ENCODE data around the gene FCN3.
A peak's percentile ranks its signal among the peaks of the same experiment; 100 is the strongest.
"Not testable (repeated sequence)": the region's sequence is repeated elsewhere in the genome, so short reads cannot be mapped to it uniquely, and the experiment has no call there.

FCN3 gene

DNA sequence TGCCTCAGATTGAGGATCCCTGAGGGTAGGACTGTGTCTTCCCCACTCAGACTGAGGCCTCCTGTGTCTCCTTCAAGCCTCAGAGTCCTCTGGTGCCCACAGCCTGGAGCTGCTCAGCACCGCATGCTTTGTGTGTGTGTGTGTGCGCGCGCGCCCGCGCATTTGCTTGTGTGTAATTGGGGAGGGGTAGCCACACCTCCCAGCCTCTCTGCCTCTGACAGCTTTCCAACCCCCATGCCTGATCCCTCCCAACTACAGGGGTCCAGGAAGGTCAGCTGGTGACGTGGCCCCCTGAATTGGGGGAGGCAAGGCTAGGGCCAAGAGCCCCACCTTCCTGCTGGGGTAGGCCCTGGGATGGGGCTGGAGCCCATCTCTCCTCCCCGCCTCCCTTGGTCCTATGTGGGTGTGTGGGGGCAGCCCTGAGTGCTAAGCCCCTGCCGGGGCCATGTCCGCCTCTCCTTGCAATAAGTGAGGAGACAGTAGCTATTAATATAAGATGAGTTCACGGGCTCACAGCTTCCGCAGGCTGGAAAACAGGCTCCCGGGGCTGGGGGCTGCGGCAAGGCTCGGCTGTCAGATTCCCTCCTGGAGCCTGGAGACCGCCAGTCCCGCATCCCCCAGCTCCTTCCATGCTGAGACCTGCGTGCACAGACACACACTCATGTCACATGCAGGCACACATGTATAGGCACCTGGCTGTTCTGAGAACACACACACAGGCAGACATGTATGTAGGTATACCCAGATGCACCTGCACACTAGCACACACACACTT is 24.8 kb upstream of the FCN3 start:
- DNase-seq (ENCODE audit: low read depth) = no peak

DNA sequence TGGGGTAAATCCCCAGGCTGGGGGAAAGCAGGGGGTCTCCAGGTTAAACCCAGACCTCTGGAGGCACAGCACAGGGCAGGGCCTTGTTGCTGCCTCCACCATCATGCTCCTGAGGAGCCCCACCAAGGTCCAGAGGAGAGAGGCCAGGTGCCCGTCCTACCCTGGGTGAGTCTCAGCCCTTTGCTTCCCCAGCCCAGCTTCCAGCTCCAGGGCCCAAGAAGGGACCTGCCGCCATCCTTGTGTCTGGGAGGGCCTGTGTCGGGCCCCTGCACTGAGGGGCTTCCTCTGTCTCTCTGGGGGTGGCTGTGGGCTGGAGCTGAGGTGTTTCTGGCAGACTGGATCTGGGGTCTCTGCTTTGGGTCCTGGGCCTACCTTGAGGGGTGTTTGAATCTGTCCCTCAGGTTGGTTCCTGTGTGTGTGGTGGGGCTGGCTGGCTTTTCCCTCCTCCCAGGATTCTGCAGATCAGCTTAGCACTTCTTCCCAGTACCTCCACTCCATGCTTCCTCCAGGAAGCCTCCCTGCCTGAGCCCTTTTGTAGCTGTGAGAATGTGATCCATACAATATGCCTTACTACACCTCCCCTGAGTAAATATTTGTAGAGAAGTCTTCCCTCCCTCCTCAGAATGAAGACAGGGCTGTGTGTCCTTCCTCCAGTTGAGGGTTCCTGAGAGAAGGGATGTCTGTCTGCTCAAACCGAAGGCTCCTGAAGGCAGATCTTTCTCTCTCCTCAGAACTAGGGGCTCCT is 24.0 kb upstream of the FCN3 start:
- DNase-seq (ENCODE audit: low read depth) = no peak

DNA sequence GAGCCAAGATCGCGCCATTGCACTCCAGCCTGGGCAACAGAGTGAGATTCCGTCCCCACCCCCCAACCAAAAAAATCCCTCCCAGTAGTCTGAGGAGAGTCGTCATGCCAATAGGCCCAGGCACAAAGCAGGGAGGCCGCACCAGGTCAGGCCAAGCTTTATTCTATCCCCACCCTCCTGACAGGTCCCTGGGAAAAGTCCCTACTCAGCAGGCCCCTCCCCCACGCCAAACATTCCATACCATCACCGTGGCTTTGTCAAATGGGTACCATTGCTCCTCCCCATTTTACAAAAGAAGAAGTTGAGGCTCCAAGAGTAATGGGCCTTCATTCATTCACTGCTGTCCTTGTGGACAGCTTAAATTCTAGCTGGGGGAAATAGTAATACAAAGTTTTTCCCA is 23.1 kb upstream of the FCN3 start:
- DNase-seq (ENCODE audit: low read depth) = no peak

DNA sequence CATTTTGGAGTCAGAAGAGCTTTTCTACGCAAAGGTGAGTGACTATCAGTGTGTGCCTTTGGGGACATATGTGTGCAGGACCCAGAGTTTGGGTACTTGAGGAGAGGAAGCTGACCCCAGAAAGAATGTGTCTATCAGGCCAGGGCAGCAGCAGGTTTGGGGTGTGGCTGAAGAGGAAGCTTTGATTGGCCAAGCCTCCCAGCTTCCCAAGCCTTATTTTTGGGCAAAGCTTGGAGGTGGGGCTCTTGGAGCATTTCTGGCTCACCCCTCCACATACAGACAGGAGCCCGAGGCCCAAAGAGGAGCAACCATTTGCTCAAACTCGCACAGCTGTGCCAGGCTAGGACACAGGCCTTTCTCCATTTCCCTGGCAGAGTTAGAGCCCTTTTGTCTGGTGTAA is 22.5 kb upstream of the FCN3 start:
- DNase-seq (ENCODE audit: low read depth) = no peak

DNA sequence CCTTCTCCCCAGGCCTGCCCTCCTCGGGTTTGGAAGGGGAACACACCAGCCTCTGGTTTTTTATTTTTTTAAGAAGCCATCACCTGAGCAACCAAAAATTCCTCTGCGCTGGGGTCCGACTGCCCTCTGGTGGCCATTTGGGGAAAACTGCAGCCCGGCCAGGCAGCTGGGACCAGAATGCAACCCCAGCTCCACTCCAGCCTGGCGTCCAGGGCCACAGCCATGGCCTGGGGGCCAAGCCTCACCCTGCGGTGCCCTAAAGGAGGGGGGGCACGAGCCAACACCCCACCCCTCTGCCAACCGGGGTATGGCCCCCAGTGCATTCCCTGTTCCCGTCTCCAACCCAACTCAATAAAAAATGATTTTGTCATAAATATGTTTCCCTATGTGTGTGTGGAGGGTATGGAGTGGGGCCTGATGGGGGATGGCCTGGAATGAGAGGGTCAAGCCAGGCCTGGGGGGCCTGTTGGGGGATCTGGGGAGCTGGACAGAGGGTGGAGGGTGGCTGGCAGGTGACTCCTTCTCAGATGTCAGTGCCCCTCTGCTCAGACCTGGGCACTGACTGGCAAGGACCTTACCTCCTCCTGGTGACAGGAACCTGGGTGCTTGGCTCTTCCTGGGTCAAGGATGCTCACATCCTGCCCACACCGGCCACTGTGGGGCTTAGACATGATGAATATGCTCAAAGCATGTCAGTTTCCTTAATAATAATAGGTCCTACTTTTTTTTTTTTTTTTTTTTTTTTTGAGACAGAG is 21.0 kb upstream of the FCN3 start:
- DNase-seq (ENCODE audit: low read depth) = peak; percentile 72

DNA sequence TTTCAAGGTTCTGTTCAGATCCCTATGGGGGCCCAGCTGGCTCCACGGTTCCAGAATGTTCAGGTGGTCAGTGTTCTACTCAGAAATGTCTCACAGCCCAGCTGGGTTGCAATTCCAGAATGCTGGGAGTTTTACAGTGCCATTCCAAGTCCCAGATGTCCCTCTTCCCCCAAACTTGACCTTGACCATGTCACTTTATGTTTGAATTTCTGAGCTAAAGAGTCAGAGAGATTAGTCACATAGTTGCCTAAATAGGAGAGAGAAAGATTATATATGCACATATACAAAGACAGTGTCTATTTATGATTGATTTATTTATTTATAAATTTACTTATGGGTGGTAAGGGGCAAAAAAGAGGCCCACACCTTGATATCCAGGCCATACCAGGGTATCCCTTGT is 20.3 kb upstream of the FCN3 start:
- DNase-seq (ENCODE audit: low read depth) = no peak

DNA sequence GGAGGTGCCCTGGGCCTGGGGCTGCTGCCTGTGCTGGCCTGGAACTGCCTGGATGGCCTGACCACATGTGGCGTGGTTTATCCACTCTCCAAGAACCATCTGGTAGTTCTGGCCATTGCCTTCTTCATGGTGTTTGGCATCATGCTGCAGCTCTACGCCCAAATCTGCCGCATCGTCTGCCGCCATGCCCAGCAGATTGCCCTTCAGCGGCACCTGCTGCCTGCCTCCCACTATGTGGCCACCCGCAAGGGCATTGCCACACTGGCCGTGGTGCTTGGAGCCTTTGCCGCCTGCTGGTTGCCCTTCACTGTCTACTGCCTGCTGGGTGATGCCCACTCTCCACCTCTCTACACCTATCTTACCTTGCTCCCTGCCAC is 19.6 kb upstream of the FCN3 start:
- no peak for DNase-seq (ENCODE audit: low read depth)

DNA sequence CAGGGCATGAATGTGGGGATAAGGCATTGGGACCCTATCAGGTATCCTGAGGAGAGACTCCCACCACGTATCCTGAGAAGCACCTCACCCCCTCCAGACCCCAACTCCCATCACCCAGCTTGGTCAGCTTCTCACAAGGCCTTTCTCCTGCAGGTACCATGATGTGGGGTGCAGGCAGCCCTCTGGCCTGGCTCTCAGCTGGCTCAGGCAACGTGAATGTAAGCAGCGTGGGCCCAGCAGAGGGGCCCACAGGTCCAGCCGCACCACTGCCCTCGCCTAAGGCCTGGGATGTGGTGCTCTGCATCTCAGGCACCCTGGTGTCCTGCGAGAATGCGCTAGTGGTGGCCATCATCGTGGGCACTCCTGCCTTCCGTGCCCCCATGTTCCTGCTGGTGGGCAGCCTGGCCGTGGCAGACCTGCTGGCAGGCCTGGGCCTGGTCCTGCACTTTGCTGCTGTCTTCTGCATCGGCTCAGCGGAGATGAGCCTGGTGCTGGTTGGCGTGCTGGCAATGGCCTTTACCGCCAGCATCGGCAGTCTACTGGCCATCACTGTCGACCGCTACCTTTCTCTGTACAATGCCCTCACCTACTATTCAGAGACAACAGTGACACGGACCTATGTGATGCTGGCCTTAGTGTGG is 19.1 kb upstream of the FCN3 start:
- no peak for DNase-seq (ENCODE audit: low read depth)

DNA sequence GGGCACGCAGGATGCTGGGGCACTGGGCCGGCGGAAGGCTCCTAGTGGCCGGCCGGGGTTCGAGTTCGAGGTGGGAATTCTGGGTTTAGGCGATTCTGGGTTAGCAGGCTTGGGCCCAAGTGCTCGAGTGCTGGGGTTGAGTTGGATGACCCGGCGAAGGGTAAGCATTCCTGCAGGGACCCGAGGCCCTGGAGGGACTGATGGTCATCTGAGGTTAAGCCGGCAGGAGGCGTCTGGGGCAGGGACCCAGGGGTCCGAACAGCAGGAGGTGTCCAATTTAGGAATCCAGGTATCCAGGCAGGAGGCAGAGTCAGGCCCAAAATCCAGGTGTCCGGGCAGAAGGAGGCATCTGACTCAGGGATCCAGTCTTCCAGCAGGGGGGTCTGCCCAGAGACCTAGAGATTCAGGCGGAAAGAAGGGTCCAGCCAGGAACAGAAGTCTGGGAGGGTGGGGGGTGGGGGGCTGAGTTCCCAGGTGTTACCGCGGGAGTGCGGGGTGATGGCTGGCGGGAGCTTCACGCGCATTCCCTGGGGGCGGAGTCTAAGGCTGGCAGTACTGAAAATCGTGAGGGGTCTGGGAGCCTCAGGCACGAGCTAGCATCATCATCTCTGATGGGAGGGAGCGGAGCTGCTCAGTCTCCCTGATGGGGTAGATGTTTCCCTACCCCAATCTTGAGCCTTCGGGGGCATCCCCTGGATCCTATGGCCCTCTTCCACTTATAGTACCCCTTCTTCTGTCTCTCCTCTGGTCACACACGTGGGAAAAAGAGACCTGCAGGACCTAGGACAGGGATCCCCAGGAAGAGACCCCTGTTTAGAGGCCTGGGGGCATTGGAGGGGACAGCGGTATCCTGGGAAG is 18.4 kb upstream of the FCN3 start:
- no peak for DNase-seq (ENCODE audit: low read depth)

DNA sequence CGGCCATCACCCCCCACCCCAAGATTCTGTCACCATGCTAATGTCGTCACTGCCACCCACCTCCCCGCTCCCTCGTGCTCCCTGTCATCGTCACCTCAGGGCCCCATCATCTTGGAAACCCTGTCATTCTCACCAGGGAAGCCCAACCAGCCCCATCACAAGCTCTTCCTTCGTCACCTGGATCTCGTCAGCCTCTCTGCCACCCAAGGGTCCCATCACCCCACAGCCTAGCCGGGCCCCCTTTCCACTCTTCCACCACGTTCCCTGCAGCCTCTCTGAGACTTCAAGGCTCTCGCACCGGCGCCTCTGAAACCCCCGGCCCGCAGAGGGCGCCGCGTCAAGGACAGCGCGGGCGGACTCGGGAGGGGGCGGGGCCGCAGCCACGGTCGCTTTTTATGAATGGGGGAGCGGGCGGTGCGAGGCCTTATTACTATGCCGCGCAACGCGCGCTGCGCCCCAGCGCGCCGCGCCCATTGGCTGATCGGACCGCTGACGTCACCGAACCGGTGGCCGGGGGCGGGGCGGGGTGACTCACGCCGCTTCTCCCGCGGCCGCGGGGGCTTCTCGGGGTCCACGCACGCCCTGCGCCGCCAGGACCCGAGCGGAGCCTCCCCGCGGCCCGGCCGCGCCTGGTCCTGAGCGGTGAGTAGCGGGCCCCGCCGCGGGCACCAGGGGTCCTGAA is 17.6 kb upstream of the FCN3 start, which contains the start of gene GPR3:
GPR3 (plus strand) TSS at position 527 of the 682 bp plus-strand sequence. CDS start 1,177 bp downstream, outside the sequence.
- peak; percentile 90 for DNase-seq (ENCODE audit: low read depth)

DNA sequence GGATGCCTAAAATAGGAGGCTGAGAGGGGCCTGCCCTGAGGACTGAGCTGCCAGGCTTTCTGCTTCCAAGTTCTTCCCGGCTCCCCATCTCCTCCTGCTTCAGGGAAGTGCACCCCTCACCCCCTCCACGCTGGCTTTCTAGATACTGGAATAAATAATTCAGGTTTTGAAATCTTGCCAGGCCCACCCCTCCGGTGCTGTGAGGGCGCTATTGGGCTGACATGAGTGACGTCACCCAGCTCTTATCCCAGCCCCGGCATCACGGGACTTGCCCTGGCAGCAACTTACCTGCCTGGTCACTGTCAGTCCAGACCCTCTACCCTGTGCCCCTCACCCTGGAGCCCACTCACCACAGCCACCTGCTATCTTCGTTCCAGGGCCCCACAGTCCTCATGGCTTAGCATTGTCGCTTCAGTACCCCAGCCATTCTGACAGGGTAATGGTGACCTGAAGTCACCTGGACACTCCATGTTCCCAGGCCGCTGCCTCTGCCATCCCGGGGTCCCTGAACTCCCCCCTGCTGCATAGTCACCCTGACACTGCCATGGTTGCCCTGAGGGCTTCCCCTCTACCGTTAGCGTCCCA is 17.0 kb upstream of the FCN3 start:
- DNase-seq (ENCODE audit: low read depth) = no peak

DNA sequence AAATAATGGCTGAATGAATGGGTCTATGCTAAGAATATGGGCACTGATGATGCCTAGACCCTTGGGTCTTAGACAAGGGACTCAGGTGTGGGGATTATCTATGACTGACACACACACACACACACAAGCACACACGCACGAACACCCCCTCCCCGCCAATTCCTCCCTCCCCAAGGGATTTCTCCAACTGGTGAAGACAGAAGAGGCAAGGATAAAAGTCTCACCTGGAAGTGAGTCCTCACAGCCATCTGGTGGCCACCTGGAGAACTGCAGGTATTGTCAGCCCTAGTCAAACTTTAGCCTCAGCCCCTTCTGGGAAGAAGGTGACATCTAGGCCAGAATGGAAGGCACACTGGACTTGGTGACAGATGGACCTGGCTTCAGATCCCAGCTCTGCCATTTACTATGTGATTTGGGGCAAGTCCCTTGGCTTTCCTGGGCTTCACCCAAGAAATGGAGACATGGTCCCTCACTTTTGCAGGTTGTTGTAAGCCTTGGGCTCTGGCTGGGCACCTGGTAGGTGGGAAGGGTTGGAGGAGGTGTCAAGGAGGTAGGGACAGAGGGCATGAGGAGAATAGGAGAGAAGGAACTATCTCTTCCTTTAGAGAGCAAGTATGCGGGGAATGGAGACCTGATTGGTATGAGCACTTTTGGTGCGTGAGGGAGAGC is 13.8 kb upstream of the FCN3 start:
- peak; percentile 64 for DNase-seq (ENCODE audit: low read depth)

DNA sequence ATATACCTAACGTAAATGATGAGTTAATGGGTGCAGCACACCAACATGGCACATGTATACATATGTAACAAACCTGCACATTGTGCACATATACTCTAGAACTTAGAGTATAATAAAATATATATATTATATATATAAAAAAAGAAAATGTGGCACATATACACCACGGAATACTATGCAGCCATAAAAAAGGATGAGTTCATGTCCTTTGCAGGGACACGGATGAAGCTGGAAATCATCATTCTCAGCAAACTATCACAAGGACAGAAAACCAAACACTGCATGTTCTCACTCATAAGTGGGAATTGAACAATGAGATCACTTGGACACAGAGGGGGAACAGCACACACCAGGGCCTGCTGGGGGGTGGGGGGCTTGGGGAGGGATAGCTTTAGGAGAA is 10.2 kb upstream of the FCN3 start:
- DNase-seq (ENCODE audit: low read depth) = not testable (repeated sequence)

DNA sequence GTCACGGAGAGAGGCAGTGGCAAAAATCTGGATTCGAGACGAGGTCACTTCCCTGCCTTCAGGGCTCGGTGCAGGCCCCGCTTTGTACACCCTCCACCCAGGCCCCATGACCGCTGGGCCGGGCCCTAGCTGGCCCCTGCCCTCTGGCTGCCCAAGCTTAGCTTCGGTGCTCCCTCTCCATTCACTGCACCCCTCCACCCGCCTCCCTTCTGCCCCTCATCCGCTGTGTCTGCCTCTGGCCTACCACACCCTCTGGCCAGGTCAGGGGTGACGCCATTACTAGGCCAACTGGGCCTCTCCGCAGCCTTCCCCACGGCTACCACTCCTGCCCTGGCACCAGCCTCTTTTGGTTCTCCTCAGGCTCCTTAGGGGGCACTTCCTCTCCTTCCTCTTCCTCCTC is 9.0 kb upstream of the FCN3 start:
- DNase-seq (ENCODE audit: low read depth) = no peak

DNA sequence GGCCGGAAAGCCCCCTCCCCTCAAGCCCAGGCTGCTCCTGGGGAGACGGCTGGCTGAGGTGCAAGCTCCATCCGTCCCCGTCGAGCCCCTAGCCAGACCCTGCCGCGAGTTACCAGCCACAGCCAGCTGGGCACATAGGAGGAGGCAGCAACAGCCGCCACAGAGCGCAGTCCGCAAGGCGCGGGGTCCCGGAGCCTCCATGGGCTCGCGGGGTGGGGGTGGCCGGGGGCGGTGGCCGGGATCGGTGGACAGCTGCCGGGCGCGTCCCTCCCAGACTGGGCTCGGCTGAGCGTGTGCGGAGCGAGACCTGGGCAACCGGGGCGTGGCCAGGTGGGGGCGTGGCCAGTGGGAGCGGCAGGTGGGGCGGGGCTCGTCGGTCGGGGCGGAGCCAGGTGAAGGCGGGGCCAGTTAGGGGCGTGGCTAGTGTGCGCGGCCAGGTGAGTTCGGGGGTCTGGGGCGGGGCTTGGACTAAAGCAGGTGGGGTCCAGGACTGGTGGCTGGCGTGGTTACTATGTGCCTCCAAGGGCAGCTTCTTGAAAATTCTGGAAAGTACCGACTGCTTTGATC is 8.5 kb upstream of the FCN3 start, which contains the start of gene CD164L2:
CD164L2 (minus strand) TSS at position 295 of the 567 bp plus-strand sequence; CDS start at position 201, 94 bp downstream.
- no peak for DNase-seq (ENCODE audit: low read depth)

DNA sequence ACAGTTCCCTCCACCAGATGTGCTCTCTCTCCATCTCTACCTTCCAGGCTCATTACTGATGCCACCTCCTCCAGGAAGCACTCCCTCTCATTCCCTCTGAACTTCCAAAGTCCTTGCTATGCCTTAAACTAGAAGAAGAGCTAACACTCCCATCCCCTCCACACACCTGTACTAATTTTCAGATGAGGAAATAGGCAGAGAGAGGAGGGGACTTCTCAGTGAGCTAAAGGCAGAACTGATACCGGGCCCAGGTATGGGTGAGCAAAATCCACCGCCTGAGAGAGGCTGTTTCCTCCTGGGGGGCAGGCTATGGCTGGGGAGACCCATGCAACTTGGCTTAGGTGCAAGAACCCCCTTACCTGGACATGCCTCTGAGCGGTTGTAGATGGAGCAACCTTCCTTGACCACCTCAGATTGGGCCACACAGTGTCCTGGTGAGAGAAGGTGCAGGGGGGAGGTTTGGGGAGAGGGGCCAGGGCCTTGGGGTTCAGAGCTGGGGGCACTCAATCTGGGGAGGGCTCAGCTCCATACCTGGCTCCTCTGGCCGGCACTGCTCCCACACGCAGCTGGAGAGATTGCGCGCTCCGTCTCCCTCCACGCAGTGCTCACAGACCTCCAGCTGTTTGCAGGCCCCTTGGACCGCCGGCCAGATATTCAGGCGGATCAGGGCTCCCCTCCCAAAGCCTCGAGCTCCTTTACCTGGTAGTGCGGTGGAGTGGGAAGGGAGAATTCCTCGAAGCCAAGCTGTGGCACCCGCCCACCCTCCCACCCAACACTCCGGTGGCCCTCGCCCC is 7.5 kb upstream of the FCN3 start:
- no peak for DNase-seq (ENCODE audit: low read depth)

DNA sequence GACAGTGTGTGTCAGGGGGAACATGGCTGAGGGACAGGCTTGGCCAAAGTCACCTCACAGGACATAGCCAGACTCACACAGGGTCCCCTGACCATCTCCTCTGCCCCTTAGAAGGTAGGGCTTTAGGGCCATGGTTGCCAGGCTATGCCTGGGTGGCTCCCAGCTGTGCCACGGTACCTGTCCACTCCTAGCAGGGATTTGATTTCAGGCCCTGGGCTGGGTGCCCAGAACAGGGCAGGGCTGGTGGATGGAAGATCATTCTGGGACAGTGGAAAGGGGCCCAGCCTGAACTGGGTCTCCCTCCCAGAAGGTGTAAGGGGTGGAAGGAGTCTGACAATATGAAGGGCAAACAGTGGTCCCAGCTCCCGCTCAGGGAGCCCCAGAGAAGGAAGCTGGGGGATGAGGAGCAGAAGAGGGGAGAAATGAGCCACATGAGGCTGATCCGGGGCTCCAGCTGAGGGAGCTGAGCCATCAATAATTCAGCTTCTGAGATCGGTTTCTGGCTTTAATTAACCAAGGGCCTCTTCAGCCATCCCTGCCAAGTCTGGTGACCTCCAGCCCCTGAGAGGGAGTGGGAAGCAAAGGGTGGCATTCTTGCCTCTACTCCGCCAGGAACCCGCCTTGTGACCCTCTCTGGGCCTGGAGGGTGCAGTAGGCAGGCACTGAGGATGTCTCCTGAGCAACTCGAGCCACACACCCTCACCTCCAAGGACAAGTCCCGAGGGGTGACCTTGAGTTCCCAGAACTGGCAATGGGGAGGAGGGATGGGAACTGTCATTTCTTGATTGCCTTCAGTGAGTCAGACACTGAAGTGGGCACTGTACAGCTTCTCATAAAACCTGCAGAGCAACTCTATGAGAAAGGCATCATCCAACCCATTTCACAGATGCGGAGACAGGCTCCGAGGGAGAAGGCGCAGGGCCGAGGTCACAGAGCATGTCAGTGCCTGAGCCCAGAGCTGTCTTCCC is 6.4 kb upstream of the FCN3 start:
- no peak for DNase-seq (ENCODE audit: low read depth)
